Measurements from ENCODE around the gene UMPS.

Gene UMPS

DNA sequence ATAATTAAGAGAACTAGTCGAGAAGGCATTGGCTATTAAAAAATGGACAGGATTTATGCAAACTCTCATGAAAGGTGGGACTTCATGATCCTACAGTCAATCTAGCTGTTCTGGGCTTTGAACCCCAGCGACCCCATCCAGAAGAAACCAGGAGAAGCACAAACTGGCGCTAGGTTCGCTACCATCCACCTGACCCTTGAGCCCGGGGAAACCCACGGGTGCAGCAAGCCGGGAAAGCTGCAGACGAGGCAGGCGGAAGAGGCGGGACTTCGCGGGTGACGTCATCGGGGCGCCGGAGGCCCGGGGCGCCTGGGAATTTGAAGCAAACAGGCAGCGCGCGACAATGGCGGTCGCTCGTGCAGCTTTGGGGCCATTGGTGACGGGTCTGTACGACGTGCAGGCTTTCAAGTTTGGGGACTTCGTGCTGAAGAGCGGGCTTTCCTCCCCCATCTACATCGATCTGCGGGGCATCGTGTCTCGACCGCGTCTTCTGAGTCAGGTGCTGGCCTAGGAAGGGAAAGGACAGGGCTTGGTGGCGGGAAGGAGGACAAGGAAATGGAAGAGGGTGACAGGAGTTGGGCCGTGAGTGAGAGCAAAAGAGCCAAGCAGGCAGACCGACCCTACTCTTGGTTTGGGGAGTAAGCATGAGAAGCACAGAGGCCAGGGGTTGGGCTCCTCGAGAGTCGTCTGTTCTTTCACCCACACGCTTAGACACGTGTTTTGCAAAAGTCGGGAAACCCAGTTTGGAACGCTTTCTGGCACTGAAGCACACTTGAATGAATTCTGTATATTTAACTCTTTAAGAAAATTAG is at the start of gene UMPS:
UMPS (plus strand) TSS at position 324 of the 812 bp plus-strand sequence; CDS start at position 344, 20 bp downstream.
- Histone ChIP-seq H3K9ac (ENCODE audit: low read depth in 1 of 2, low read length in 2 of 2) (peak within 1 kb of the TSS; percentile 92 to 96), H3K4me3 (ENCODE audit: low read length in 2 of 2) (peak within 1 kb of the TSS; percentile 96 to 100), H3K36me3 (ENCODE audit: control insufficient read depth in 2 of 2, insufficient read depth in 2 of 2, low read length in 2 of 2) (peaks cover 0 to 8% of the 10 kb centered on the region in 2 donors), H3K27ac (ENCODE audit: low read depth in 2 of 2, low read length in 2 of 2) (peak within 1 kb of the TSS; percentile 10 to 71), H3K27me3 (ENCODE audit: control insufficient read depth in 2 of 2, insufficient read depth in 2 of 2, low read length in 2 of 2) (peaks cover 0 to 3% of the 10 kb centered on the region in 2 donors), H3K4me1 (ENCODE audit: control insufficient read depth in 2 of 2, insufficient read depth in 2 of 2, low read length in 2 of 2) (peaks cover 10 to 12% of the 10 kb centered on the region in 2 donors), H3K9me3 (ENCODE audit: control insufficient read depth in 2 of 2, low read length in 2 of 2) (no peaks in the 10 kb centered on the region)

- Histone ChIP-seq H3K4me1 (ENCODE audit: control insufficient read depth in 2 of 2, insufficient read depth in 2 of 2, low read length in 2 of 2) (no peaks in the 10 kb centered on the region), H3K9ac (ENCODE audit: low read depth in 1 of 2, low read length in 2 of 2) (no peak overlapping the region), H3K4me3 (ENCODE audit: low read length in 2 of 2) (no peak overlapping the region), H3K9me3 (ENCODE audit: control insufficient read depth in 2 of 2, low read length in 2 of 2) (no peaks in the 10 kb centered on the region), H3K27me3 (ENCODE audit: control insufficient read depth in 2 of 2, insufficient read depth in 2 of 2, low read length in 2 of 2) (no peaks in the 10 kb centered on the region), H3K27ac (ENCODE audit: low read depth in 2 of 2, low read length in 2 of 2) (no peak overlapping the region), H3K36me3 (ENCODE audit: control insufficient read depth in 2 of 2, insufficient read depth in 2 of 2, low read length in 2 of 2) (peaks cover 24 to 27% of the 10 kb centered on the region in 2 donors)
Measured at GRCh38 chr3:124680521-124680920, 49.7 kb upstream of the UMPS start.

GRCh38 chr3:124682263-124682662 is 48.0 kb upstream of the UMPS start:
- H3K4me3 ChIP-seq (ENCODE audit: low read length in 2 of 2) = no peak overlapping the region
- H3K9ac ChIP-seq (ENCODE audit: low read depth in 1 of 2, low read length in 2 of 2) = no peak overlapping the region
- H3K27ac ChIP-seq (ENCODE audit: low read depth in 2 of 2, low read length in 2 of 2) = no peak overlapping the region
- no peaks in the 10 kb centered on the region for H3K9me3 ChIP-seq (ENCODE audit: control insufficient read depth in 2 of 2, low read length in 2 of 2)
- H3K36me3 ChIP-seq (ENCODE audit: control insufficient read depth in 2 of 2, insufficient read depth in 2 of 2, low read length in 2 of 2) = peaks cover 7 to 13% of the 10 kb centered on the region in 2 donors
- H3K4me1 ChIP-seq (ENCODE audit: control insufficient read depth in 2 of 2, insufficient read depth in 2 of 2, low read length in 2 of 2) = no peaks in the 10 kb centered on the region
- H3K27me3 ChIP-seq (ENCODE audit: control insufficient read depth in 2 of 2, insufficient read depth in 2 of 2, low read length in 2 of 2) = no peaks in the 10 kb centered on the region

GRCh38 chr3:124684459-124684858 is 45.8 kb upstream of the UMPS start:
- Histone ChIP-seq H3K27me3 (ENCODE audit: control insufficient read depth in 2 of 2, insufficient read depth in 2 of 2, low read length in 2 of 2) (no peaks in the 10 kb centered on the region), H3K4me3 (ENCODE audit: low read length in 2 of 2) (no peak overlapping the region), H3K27ac (ENCODE audit: low read depth in 2 of 2, low read length in 2 of 2) (no peak overlapping the region), H3K4me1 (ENCODE audit: control insufficient read depth in 2 of 2, insufficient read depth in 2 of 2, low read length in 2 of 2) (no peaks in the 10 kb centered on the region), H3K9me3 (ENCODE audit: control insufficient read depth in 2 of 2, low read length in 2 of 2) (no peaks in the 10 kb centered on the region), H3K9ac (ENCODE audit: low read depth in 1 of 2, low read length in 2 of 2) (no peak overlapping the region), H3K36me3 (ENCODE audit: control insufficient read depth in 2 of 2, insufficient read depth in 2 of 2, low read length in 2 of 2) (peaks cover 0 to 4% of the 10 kb centered on the region in 2 donors)

DNA sequence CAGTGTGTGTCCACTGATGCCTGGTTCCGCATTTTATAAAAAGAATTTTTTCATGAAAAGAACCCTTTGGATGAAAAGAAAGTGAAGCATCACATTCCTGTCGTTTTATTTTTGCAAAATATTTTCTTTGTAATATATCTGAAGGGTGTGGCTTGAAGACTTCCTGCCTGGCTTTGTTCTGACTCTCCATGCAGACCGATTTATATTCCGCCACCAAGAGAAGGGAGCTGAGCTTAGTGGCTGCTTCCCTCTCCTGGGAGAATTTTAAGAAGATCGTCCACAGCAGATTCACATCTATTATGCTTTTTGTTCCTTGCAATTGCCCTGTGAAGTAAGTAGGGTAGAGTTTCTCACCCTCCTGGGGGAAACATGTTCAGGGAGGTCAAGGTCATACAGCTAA is 45.2 kb upstream of the UMPS start:
- H3K9me3 ChIP-seq (ENCODE audit: control insufficient read depth in 2 of 2, low read length in 2 of 2) = no peaks in the 10 kb centered on the region
- no peak overlapping the region for H3K4me3 ChIP-seq (ENCODE audit: low read length in 2 of 2)
- H3K27me3 ChIP-seq (ENCODE audit: control insufficient read depth in 2 of 2, insufficient read depth in 2 of 2, low read length in 2 of 2) = no peaks in the 10 kb centered on the region
- no peak overlapping the region for H3K27ac ChIP-seq (ENCODE audit: low read depth in 2 of 2, low read length in 2 of 2)
- H3K36me3 ChIP-seq (ENCODE audit: control insufficient read depth in 2 of 2, insufficient read depth in 2 of 2, low read length in 2 of 2) = peaks cover 0 to under 1% of the 10 kb centered on the region in 2 donors
- no peaks in the 10 kb centered on the region for H3K4me1 ChIP-seq (ENCODE audit: control insufficient read depth in 2 of 2, insufficient read depth in 2 of 2, low read length in 2 of 2)
- no peak overlapping the region for H3K9ac ChIP-seq (ENCODE audit: low read depth in 1 of 2, low read length in 2 of 2)

GRCh38 chr3:124685481-124685880 is 44.8 kb upstream of the UMPS start:
- Histone ChIP-seq H3K9ac (ENCODE audit: low read depth in 1 of 2, low read length in 2 of 2) (no peak overlapping the region), H3K4me3 (ENCODE audit: low read length in 2 of 2) (no peak overlapping the region), H3K27ac (ENCODE audit: low read depth in 2 of 2, low read length in 2 of 2) (no peak overlapping the region), H3K4me1 (ENCODE audit: control insufficient read depth in 2 of 2, insufficient read depth in 2 of 2, low read length in 2 of 2) (no peaks in the 10 kb centered on the region), H3K9me3 (ENCODE audit: control insufficient read depth in 2 of 2, low read length in 2 of 2) (no peaks in the 10 kb centered on the region), H3K36me3 (ENCODE audit: control insufficient read depth in 2 of 2, insufficient read depth in 2 of 2, low read length in 2 of 2) (no peaks in the 10 kb centered on the region), H3K27me3 (ENCODE audit: control insufficient read depth in 2 of 2, insufficient read depth in 2 of 2, low read length in 2 of 2) (no peaks in the 10 kb centered on the region)

GRCh38 chr3:124686028-124686670 is 44.1 kb upstream of the UMPS start:
- Histone ChIP-seq H3K9ac (ENCODE audit: low read depth in 1 of 2, low read length in 2 of 2) (no peak overlapping the region), H3K27me3 (ENCODE audit: control insufficient read depth in 2 of 2, insufficient read depth in 2 of 2, low read length in 2 of 2) (no peaks in the 10 kb centered on the region), H3K4me1 (ENCODE audit: control insufficient read depth in 2 of 2, insufficient read depth in 2 of 2, low read length in 2 of 2) (no peaks in the 10 kb centered on the region), H3K36me3 (ENCODE audit: control insufficient read depth in 2 of 2, insufficient read depth in 2 of 2, low read length in 2 of 2) (no peaks in the 10 kb centered on the region), H3K27ac (ENCODE audit: low read depth in 2 of 2, low read length in 2 of 2) (no peak overlapping the region), H3K9me3 (ENCODE audit: control insufficient read depth in 2 of 2, low read length in 2 of 2) (no peaks in the 10 kb centered on the region), H3K4me3 (ENCODE audit: low read length in 2 of 2) (no peak overlapping the region)

- H3K27ac ChIP-seq (ENCODE audit: low read depth in 2 of 2, low read length in 2 of 2) = no peak overlapping the region
- H3K9me3 ChIP-seq (ENCODE audit: control insufficient read depth in 2 of 2, low read length in 2 of 2) = no peaks in the 10 kb centered on the region
- no peaks in the 10 kb centered on the region for H3K36me3 ChIP-seq (ENCODE audit: control insufficient read depth in 2 of 2, insufficient read depth in 2 of 2, low read length in 2 of 2)
- H3K4me1 ChIP-seq (ENCODE audit: control insufficient read depth in 2 of 2, insufficient read depth in 2 of 2, low read length in 2 of 2) = no peaks in the 10 kb centered on the region
- H3K9ac ChIP-seq (ENCODE audit: low read depth in 1 of 2, low read length in 2 of 2) = no peak overlapping the region
- no peaks in the 10 kb centered on the region for H3K27me3 ChIP-seq (ENCODE audit: control insufficient read depth in 2 of 2, insufficient read depth in 2 of 2, low read length in 2 of 2)
- H3K4me3 ChIP-seq (ENCODE audit: low read length in 2 of 2) = no peak overlapping the region
Measured at GRCh38 chr3:124688581-124689454, 41.4 kb upstream of the UMPS start.

GRCh38 chr3:124691599-124691998 is 38.7 kb upstream of the UMPS start:
- H3K27me3 ChIP-seq (ENCODE audit: control insufficient read depth in 2 of 2, insufficient read depth in 2 of 2, low read length in 2 of 2) = no peaks in the 10 kb centered on the region
- no peak overlapping the region for H3K4me3 ChIP-seq (ENCODE audit: low read length in 2 of 2)
- no peak overlapping the region for H3K9ac ChIP-seq (ENCODE audit: low read depth in 1 of 2, low read length in 2 of 2)
- H3K4me1 ChIP-seq (ENCODE audit: control insufficient read depth in 2 of 2, insufficient read depth in 2 of 2, low read length in 2 of 2) = no peaks in the 10 kb centered on the region
- no peak overlapping the region for H3K27ac ChIP-seq (ENCODE audit: low read depth in 2 of 2, low read length in 2 of 2)
- H3K36me3 ChIP-seq (ENCODE audit: control insufficient read depth in 2 of 2, insufficient read depth in 2 of 2, low read length in 2 of 2) = no peaks in the 10 kb centered on the region
- no peaks in the 10 kb centered on the region for H3K9me3 ChIP-seq (ENCODE audit: control insufficient read depth in 2 of 2, low read length in 2 of 2)

- H3K4me1 ChIP-seq (ENCODE audit: control insufficient read depth in 2 of 2, insufficient read depth in 2 of 2, low read length in 2 of 2) = peaks cover 0 to 3% of the 10 kb centered on the region in 2 donors
- H3K27ac ChIP-seq (ENCODE audit: low read depth in 2 of 2, low read length in 2 of 2) = no peak overlapping the region
- no peak overlapping the region for H3K9ac ChIP-seq (ENCODE audit: low read depth in 1 of 2, low read length in 2 of 2)
- no peaks in the 10 kb centered on the region for H3K9me3 ChIP-seq (ENCODE audit: control insufficient read depth in 2 of 2, low read length in 2 of 2)
- H3K27me3 ChIP-seq (ENCODE audit: control insufficient read depth in 2 of 2, insufficient read depth in 2 of 2, low read length in 2 of 2) = no peaks in the 10 kb centered on the region
- no peaks in the 10 kb centered on the region for H3K36me3 ChIP-seq (ENCODE audit: control insufficient read depth in 2 of 2, insufficient read depth in 2 of 2, low read length in 2 of 2)
- no peak overlapping the region for H3K4me3 ChIP-seq (ENCODE audit: low read length in 2 of 2)
Measured at GRCh38 chr3:124694486-124694885, 35.8 kb upstream of the UMPS start.

All from mucosa of rectum (tissue), 2 donors.